GM11168 (cell line): ENCODE data around the gene GJB6.
"Not testable (repeated sequence)": the region's sequence is repeated elsewhere in the genome, so short reads cannot be mapped to it uniquely, and the experiment has no call there.

Source experiments
- in situ Hi-C: fragments of 300-500 bp; cut with MboI; formaldehyde crosslinking; loops from one replicate; pipeline ENCODE4 v1.12.0; 2022; ENCODE audit warnings: low sequenced_read_pairs; ENCODE audit not compliant: unreplicated experiment

GJB6 gene

GRCh38 chr13:20231839-20232555 is at the start of gene GJB6:
GJB6 (minus strand) TSS chr13:20232319; CDS start chr13:20223480, 8,839 bp downstream.
- in situ Hi-C loops = no loop called here

DNA sequence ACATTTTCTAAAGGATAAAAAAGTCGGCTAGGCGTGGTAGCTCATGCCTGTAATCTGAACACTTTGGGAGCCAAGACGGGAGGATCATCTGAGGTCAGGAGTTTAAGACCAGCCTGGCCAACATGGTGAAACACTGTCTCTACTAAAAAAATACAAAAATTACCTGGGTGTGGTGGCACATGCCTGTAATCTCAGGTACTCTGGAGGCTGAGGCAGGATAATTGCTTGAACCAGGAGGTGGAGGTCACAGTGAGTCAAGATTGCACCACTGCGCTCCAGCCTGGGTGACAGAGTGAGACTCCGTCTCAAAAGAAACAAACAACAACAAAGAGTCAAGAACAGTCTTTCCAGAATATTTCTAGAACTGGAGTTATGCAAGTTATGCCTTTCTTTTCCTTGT is 44.8 kb upstream of the GJB6 start:
- in situ Hi-C loops = not testable (repeated sequence)

GRCh38 chr13:20274466-20274865 is 42.3 kb upstream of the GJB6 start:
- in situ Hi-C loops = no loop called here

GRCh38 chr13:20272588-20273171 is 40.6 kb upstream of the GJB6 start:
- in situ Hi-C loops = no loop called here

GRCh38 chr13:20272104-20272503 is 40.0 kb upstream of the GJB6 start:
- in situ Hi-C loops = no loop called here

- in situ Hi-C loops = no loop called here
These were observed 39.3 kb upstream of the GJB6 start for GRCh38 chr13:20271441-20271840.

DNA sequence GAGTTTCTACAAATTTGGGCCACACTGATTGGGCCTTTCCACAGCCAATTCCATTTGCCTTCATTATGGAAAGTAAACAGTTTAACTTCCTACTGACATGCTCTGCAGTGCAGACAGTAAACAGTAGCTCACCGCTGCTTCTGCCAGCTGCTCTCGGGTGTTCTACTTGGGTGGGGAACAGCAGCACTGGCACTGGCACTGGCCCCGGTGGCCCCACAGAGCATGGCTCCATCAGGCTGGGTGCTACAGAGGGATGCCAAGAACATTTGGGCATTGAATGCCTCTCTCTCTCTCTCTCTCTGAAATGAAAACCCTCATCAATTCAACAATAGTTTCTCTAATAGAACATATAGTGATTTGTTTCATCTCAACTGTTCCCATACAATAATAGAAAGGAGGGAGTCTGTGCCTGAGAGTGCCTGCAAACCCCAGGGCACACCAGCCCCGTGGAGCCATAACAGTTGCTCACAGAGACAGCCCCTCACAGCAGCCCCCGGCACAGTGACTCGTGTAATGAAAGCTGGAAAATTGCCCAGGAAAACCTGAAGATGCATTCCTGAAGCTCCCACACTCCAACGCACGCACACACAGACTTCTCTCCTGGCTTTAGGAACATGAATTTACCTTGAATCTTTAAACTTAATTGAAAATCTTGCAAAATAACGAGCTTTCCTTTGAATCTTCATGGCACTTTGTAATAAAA is 38.2 kb upstream of the GJB6 start:
- in situ Hi-C loops = no loop called here

- in situ Hi-C loops = no loop called here
These were observed 32.3 kb upstream of the GJB6 start for GRCh38 chr13:20264271-20265018.

DNA sequence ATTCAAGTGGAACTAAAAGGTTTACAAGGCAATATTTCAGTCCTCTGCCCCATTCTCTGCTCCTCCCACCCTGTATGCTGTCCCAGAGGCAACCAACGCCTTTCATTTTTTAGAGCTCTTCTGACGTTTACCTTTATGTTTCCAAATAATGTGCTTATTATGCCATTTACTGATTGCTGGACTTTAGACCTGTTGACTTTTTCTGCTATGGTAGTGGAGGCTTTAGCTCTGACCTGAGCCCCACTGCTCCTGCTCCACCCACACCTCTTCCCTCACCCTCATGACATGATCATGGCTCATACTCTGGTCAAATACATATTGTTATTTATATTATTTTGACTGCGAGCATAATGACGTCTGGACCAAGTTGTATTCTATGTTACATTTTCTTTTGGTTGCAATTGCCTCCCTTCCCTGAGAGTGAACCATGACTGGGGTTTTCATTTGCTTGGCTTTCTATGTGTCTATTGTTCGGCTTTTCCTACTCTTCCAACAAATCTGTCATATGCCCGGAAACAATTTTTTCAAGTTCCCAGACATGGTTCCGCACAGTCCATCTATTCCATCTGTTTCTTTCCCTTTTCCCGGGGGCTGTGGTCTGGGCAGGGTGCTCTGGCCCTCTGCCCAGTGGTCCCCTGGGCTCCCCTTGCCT is 31.4 kb upstream of the GJB6 start:
- in situ Hi-C loops = no loop called here

DNA sequence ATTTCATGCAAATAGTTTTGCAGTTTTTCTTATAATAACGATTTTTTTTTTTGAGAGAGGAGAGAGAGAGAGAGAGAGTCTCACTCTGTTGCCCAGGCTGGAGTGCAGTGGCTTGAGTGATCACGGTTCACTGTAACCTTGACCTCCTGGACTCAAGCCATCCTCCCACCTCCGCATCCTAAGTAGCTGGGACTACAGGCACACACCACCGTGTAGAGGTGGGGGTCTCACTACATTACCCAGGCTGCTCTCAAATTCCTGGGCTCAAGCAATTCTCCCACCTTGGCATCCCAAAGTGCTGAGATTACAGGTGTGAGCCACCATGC is 26.8 kb upstream of the GJB6 start:
- in situ Hi-C loops = no loop called here

DNA sequence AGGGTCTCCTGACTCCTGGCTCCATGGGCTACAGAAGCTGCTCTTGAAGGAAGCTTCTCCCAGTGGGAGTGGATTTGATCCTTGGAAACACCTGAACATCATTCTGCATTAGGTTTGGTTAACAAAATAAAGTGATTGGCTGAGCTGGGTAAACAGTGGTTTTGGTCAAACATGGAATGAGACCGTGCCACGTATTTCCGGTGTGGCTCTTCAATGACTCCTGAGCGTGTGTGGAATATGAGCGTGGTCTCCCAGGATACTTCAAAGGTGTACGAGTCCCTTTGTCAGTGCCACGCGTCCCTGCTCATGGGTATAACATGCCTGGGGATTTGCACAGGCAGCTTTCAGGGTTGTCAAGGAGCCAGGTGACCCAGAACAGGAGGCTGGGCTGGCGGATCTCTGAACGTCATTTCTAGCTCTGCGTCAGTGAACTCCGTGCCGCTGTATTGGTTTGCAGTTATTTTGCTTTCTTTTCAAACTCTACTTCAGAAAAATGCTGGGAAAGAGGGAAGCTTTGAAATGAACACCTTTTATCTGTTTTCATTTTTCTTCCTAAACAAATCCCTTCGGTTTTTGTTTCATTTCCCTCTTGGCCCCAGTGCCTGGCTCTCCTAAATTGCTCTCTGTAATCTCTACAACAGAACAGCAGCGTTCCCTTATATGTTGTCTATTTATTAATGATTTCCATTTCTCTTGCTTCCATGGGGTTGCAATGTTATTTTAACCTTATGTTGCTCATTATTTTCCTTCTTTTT is 26.3 kb upstream of the GJB6 start:
- in situ Hi-C loops = no loop called here

GRCh38 chr13:20254076-20254475 is 22.0 kb upstream of the GJB6 start:
- in situ Hi-C loops = no loop called here

DNA sequence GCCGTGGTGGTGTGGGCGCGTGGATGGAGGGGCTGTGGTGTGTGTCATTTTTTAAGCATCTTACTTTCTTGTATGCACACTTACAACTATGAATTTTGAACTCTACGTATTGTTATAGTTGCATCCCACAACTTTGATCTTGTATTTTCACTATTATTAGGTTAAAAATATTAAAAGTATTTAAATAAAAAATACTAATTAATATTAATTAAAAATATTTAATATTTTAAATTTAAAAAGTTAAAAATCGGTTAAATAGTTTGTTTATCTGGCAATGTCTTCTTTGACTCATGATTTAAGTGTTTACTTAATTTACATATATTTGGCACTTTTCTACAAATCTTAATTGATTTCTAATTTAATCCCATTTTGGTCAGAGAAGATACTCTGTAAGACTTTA is 17.8 kb upstream of the GJB6 start:
- in situ Hi-C loops = no loop called here

- in situ Hi-C loops = no loop called here
These were observed 15.8 kb upstream of the GJB6 start for GRCh38 chr13:20247963-20248362.

DNA sequence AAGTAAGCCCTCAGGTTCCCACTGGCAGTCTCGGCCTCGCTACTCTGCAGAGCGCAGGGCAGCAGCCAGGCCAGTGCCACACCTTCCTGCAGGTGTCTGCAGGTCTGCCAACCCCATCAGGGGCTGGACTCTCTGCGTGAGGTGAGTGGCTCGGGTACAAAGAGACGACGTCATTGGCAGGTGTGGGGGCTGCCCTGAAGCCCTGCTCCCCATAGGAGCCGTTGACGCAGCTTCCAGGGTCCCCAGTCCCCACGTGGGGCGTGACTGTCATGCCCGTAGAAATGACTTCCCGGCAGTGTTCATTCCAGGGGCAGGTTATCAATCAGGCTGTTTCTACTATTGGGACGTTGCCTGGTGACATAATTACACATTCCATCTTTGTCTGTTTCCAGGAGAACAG is 15.3 kb upstream of the GJB6 start:
- in situ Hi-C loops = no loop called here

DNA sequence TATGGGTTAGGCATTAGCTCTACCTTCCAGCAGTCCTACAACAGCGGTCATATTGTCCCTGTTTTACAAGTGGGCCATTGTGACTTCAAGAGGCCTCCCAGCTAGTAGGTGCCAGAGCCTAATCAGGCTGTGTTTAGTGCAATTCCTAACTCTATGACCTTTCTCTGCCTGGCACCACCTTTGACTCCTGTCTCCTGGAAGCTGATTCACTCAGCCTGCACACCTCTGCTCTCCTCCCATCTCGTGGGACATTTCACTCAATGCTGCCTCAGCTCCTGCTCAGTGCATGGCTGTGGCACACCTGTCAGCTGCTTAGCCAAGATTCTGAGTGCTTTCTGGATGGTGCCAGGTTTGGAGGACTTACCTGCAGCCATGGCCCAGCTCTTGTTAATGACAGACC is 9.5 kb upstream of the GJB6 start:
- in situ Hi-C loops = no loop called here

GRCh38 chr13:20239748-20240147 is 7.6 kb upstream of the GJB6 start:
- in situ Hi-C loops = no loop called here

GRCh38 chr13:20232556-20233277 is 598 bp upstream of the GJB6 start:
- in situ Hi-C loops = no loop called here
